Sigmoid colon (tissue), 7 donors: ENCODE data around the gene TOM1. TPM values are rescaled to one million over a fixed set of nuclear protein-coding genes. Genes with fewer than 3 reads are reported as not detected.

Experiments used
- DNase-seq: peaks from one replicate; pipeline ENCODE4 v3.0.0-alpha.2; 2019
- H3K27ac ChIP-seq, 4 donors: fragments of 200-600 bp; sonication (generic); one replicate each; pipeline ENCODE4 v1.5.1; 2016 to 2019; ENCODE audit warnings: mild to moderate bottlenecking in 1 of 4
- H3K27me3 ChIP-seq, 3 donors: fragments of 200-600 bp; sonication (generic); one replicate each; pipeline ENCODE4 v1.5.1; 2019; ENCODE audit warnings: mild to moderate bottlenecking in 1 of 3
- H3K36me3 ChIP-seq, 4 donors: fragments of 200-600 bp; sonication (generic); one replicate each; pipeline ENCODE4 v1.5.1; 2016 to 2019
- H3K4me1 ChIP-seq, 4 donors: fragments of 200-600 bp; sonication (generic); one replicate each; pipeline ENCODE4 v1.5.1; 2017 to 2019
- H3K4me3 ChIP-seq, 4 donors: fragments of 200-600 bp; sonication (generic); one replicate each; pipeline ENCODE4 v1.5.1; 2017 to 2019; ENCODE audit warnings: mild to moderate bottlenecking in 2 of 4, moderate library complexity in 1 of 4
- H3K9me3 ChIP-seq, 4 donors: fragments of 200-600 bp in 3 of 4; sonication (generic) in 3 of 4; one replicate each; pipeline versions ENCODE4 v1.5.1 to v1.6.1; 2013 to 2019
- EP300 ChIP-seq, 4 donors: sonication (generic); formaldehyde crosslinking; IDR thresholded peaks; one replicate each; pipeline ENCODE4 v1.6.1; 2017; ENCODE audit warnings: antibody characterized with exemption in 4 of 4
- POLR2A ChIP-seq, 2 donors: fragments of 450-650 bp; IDR thresholded peaks; one replicate each; pipeline ENCODE4 v1.6.1; 2016; ENCODE audit warnings: antibody characterized with exemption in 2 of 2, mild to moderate bottlenecking in 2 of 2, moderate library complexity in 2 of 2
- POLR2AphosphoS5 ChIP-seq, 4 donors: sonication (generic); formaldehyde crosslinking; IDR thresholded peaks; one replicate each; pipeline ENCODE4 v1.6.1; 2017; ENCODE audit warnings: antibody characterized with exemption in 4 of 4
- WGBS, 2 donors: extraction: QIAGEN DNeasy Blood & Tissue Kit; methylation state at CpG; one replicate each; pipeline ENCODE4 v1.1.7; 2013; 5-methylcytosine and 5-hydroxymethylcytosine counted together
- intact Hi-C: fragments of 100-400 bp; cut with DNase I; formaldehyde crosslinking; loops from one replicate; pipeline ENCODE4 v1.15.1; 2023
- polyA plus RNA-seq, 3 donors: library from polyadenylated mRNA; stranded (reverse); fragments of 200-250 nt; gene quantifications; one replicate each; pipeline ENCODE4 v1.2.3, GENCODE V29; 2013
- total RNA-seq, 4 donors: library from RNA; depleted of rRNA; stranded (reverse); fragments of >200 nt; gene quantifications; one replicate each; pipeline ENCODE4 v1.1.0, GENCODE V29; 2016
- TF ChIP-seq, protein P1 (sequence below), 4 experiments: fragments of 450-650 bp in 3 of 4; fragments of 200-600 bp in 1 of 4; IDR thresholded peaks; one replicate each; pipeline ENCODE4 v1.5.1; 2016 to 2019; ENCODE audit warnings: antibody characterized with exemption in 4 of 4, mild to moderate bottlenecking in 3 of 4, moderate library complexity in 2 of 4
- donor health status: healthy with polysubstance abuse.
- donor health status: Bipolar disorder and iron deficiency.
- donor health status: healthy.

Gene TOM1
- total and polyA plus RNA-seq, 7 donors, result 32.5 to 66.5 (median 50.8) TPM

DNA sequence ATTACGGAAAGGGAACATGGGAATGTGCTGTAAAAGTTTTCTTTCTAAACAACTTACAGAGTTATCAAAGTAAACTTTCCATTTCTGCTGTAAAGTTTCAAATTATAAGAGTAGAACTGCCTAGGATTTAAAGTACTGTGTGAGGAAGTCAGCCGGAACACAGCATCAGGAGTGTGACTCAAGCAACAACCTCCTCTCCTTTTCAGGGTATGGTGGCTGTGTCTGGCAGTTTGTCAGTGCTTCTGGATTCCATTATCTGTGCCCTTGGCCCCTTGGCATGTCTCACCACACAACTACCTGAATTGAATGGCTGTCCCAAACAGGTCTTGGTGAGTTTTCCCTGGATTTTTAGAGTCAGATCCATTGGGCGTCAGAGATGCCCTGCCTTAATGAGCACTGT lies 6.9 kb upstream of the TOM1 start:
- H3K4me1 ChIP-seq, result peaks cover 0 to 12% (median 0%) of the 10 kb centered on the region in 4 donors
- 97% methylated on average over 3 of the region's 3 CpGs for WGBS, 2 donors
- TF ChIP-seq, protein P1, sequence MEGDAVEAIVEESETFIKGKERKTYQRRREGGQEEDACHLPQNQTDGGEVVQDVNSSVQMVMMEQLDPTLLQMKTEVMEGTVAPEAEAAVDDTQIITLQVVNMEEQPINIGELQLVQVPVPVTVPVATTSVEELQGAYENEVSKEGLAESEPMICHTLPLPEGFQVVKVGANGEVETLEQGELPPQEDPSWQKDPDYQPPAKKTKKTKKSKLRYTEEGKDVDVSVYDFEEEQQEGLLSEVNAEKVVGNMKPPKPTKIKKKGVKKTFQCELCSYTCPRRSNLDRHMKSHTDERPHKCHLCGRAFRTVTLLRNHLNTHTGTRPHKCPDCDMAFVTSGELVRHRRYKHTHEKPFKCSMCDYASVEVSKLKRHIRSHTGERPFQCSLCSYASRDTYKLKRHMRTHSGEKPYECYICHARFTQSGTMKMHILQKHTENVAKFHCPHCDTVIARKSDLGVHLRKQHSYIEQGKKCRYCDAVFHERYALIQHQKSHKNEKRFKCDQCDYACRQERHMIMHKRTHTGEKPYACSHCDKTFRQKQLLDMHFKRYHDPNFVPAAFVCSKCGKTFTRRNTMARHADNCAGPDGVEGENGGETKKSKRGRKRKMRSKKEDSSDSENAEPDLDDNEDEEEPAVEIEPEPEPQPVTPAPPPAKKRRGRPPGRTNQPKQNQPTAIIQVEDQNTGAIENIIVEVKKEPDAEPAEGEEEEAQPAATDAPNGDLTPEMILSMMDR (IDR thresholded peaks at IDR 0.05), result no peak
- no peak for TF ChIP-seq POLR2A (IDR thresholded peaks at IDR 0.05)
- TF ChIP-seq EP300 (IDR thresholded peaks at IDR 0.05), result no peak
- TF ChIP-seq POLR2AphosphoS5 (IDR thresholded peaks at IDR 0.05), result no peak
- DNase-seq, result no peak
- intact Hi-C loops, result no loop called here
- peaks cover 14 to 76% (median 35%) of the 10 kb centered on the region in 4 donors for H3K36me3 ChIP-seq
- no peaks in the 10 kb centered on the region for H3K27me3 ChIP-seq
- H3K27ac ChIP-seq, result peak overlapping the region in 3 of 4 donors; percentile 9 to 66 (median 65)
- H3K4me3 ChIP-seq, result no peak overlapping the region
- no peaks in the 10 kb centered on the region for H3K9me3 ChIP-seq

DNA sequence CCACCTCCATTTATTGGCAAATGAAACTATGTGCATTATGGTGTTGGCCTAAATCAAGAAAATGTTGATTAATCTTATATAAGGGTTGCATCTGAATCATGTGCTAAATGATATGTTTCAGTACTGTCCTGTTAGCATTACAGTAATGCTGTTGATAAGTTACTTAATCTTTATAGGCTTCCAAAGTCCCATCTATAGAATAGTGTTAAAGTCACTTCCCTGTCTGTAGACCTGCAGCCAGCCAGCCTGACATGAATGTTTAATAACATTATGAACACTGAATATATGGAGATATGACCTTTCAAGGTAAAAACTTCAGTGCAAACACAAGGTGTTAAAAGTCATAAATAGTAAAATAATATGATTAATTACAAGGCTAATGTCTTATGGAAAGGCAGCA lies 3.6 kb upstream of the TOM1 start:
- no peak overlapping the region for H3K4me3 ChIP-seq
- no peak for DNase-seq
- H3K36me3 ChIP-seq, result peaks cover 0 to 44% (median 13%) of the 10 kb centered on the region in 4 donors

DNA sequence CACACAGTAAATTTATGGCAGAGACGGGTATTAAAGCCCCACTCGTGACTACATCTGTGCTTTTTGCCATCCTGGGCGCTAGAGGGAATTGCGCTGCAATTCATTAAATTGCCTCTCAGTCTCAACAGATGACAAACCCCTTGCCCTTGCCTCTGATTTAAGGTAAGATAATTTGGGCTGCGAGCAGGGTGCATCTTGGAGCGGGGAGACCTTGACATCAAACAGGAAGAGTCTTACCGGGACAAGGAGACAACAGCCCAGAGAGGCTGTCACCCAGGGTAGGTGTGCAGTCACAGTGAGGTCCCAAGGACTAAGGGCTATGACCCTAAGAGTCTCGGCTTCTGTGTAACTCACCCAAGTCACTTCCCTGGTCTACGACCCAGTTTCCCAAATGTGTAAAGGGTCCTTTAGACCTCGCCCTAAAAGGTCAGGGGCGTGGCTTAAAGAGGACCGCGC lies 449 bp upstream of the TOM1 start:
- intact Hi-C loops, result loop anchor here (5.0 kb wide), 1 partner anchor 42 kb away; the partner anchor contains the start of gene HMGXB4
- no peak for DNase-seq
- 6 to 9% methylated on average over 13 of the region's 13 CpGs for WGBS, 2 donors
- Histone ChIP-seq H3K27me3 (no peaks in the 10 kb centered on the region), H3K4me1 (peaks cover 0 to 25% (median 20%) of the 10 kb centered on the region in 4 donors), H3K27ac (peak overlapping the region; percentile 92 to 99 (median 94)), H3K9me3 (no peaks in the 10 kb centered on the region), H3K4me3 (peak overlapping the region; percentile 66 to 88 (median 82)), H3K36me3 (peaks cover 0 to 14% (median 3%) of the 10 kb centered on the region in 4 donors)
- TF ChIP-seq POLR2A (IDR thresholded peaks at IDR 0.05) (no peak), EP300 (IDR thresholded peaks at IDR 0.05) (no peak), POLR2AphosphoS5 (IDR thresholded peaks at IDR 0.05) (no peak)
- TF ChIP-seq, protein P1 (IDR thresholded peaks at IDR 0.05), result no peak

More for the DNA sequence above, 3.6 kb upstream of the TOM1 start:
- H3K27ac ChIP-seq, result no peak overlapping the region
- TF ChIP-seq EP300 (IDR thresholded peaks at IDR 0.05), result no peak
- no peak for TF ChIP-seq POLR2A (IDR thresholded peaks at IDR 0.05)
- TF ChIP-seq, protein P1 (IDR thresholded peaks at IDR 0.05), result no peak
- no peak for TF ChIP-seq POLR2AphosphoS5 (IDR thresholded peaks at IDR 0.05)
- peaks cover 0 to 24% (median 13%) of the 10 kb centered on the region in 4 donors for H3K4me1 ChIP-seq
- intact Hi-C loops, result loop anchor here (5.0 kb wide), 1 partner anchor 39 kb away; the partner anchor contains the start of gene HMGXB4
- H3K27me3 ChIP-seq, result no peaks in the 10 kb centered on the region
- H3K9me3 ChIP-seq, result no peaks in the 10 kb centered on the region

DNA sequence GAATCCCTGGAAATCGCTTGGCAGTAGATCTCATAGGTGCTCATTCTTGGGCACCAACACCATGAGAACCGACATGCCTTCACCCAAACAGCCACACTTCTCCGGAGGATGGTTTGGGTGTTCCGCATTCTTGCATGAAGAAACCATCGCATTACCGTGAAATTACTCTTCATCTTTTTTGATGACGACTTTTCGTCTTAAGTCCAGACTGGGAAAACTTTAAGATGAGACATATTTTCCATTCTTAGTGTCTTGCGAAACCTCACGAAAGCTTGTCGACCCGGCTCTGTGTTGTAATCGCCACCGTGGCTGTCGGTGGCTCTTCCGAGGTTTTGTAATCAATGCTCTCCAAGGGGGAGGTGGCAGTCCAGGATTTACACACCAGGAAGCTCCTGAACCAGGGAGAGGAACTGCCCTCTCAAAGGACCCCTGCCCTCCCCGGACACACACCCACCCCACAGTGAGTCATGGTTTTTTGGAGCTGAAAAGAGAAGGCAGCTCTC lies 1.7 kb downstream of the TOM1 start:
- TF ChIP-seq POLR2A (IDR thresholded peaks at IDR 0.05) (no peak), POLR2AphosphoS5 (IDR thresholded peaks at IDR 0.05) (peak in 1 of 4 donors; percentile 70), EP300 (IDR thresholded peaks at IDR 0.05) (peak in 1 of 4 donors; percentile 61)
- no peaks in the 10 kb centered on the region for H3K27me3 ChIP-seq
- no peaks in the 10 kb centered on the region for H3K36me3 ChIP-seq
- peak; percentile 80 for DNase-seq
- intact Hi-C loops, result no loop called here
- H3K4me1 ChIP-seq, result peaks cover 0 to 33% (median 24%) of the 10 kb centered on the region in 4 donors
- peak overlapping the region in 2 of 4 donors; percentile 66 to 80 for H3K4me3 ChIP-seq
- no peaks in the 10 kb centered on the region for H3K9me3 ChIP-seq
- WGBS, 2 donors, result 61 to 78% methylated on average over 17 of the region's 17 CpGs
- H3K27ac ChIP-seq, result peak overlapping the region; percentile 92 to 99 (median 94)

DNA sequence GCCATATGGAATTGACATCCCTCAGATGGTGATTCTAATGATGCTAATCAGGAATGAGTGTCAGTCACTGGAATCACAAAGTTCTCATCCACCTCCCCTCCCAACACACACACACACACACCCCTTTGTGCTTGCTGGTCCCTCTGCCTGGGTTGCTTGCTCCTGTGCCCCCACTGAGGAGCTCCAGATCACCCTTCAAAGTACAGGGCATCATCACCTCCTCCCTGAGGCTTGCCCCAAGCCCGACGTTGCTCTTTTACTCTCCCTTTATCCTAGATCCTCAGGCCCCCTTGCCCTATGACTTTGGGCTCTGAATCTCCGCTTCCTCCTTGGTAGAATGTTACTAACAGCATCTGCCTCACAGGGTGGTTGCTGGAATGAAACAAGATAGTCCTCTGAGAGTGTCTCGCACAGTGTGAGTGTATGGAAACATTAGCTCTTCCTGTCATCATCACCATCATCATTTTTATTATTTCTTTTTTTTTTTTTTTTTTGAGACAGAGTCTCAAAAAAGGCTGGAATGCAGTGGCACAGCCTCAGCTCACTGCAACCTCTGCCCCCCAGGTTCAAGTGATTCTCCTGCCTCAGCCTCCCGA lies 3.4 kb downstream of the TOM1 start:
- intact Hi-C loops, result no loop called here
- WGBS, 2 donors, result 90 to 93% methylated on average over 5 of the region's 5 CpGs

More for the DNA sequence above, 3.4 kb downstream of the TOM1 start:
- H3K4me3 ChIP-seq, result no peak overlapping the region
- no peak overlapping the region for H3K27ac ChIP-seq
- TF ChIP-seq POLR2AphosphoS5 (IDR thresholded peaks at IDR 0.05), result no peak
- TF ChIP-seq POLR2A (IDR thresholded peaks at IDR 0.05), result no peak
- no peak for TF ChIP-seq EP300 (IDR thresholded peaks at IDR 0.05)
- DNase-seq, result no peak
- H3K9me3 ChIP-seq, result no peaks in the 10 kb centered on the region
- peaks cover 0 to 47% (median 30%) of the 10 kb centered on the region in 4 donors for H3K4me1 ChIP-seq
- no peaks in the 10 kb centered on the region for H3K27me3 ChIP-seq
- no peaks in the 10 kb centered on the region for H3K36me3 ChIP-seq
